COLO668 (cell line): ENCODE measurements around the gene GATD1.

Source experiments
- DNase-seq: peaks from one replicate; lab custom pipeline; 2025; ENCODE audit not compliant: unreplicated experiment; lab: John Stamatoyannopoulos, UW

Gene GATD1

GRCh38 chr11:729492-730074 lies 47.7 kb downstream of the GATD1 start:
- DNase-seq: no peak

- DNase-seq: no peak
These were observed 48.3 kb downstream of the GATD1 start for GRCh38 chr11:728901-729491.

- peak; percentile 67 for DNase-seq
These were observed 49.2 kb downstream of the GATD1 start for GRCh38 chr11:727859-728748.

- DNase-seq: no peak
These were observed 50.0 kb downstream of the GATD1 start for GRCh38 chr11:727281-727701.

GRCh38 chr11:726278-727220 lies 50.7 kb downstream of the GATD1 start:
- peak; percentile 89 for DNase-seq

GRCh38 chr11:725624-726202 lies 51.6 kb downstream of the GATD1 start:
- peak; percentile 49 for DNase-seq

- DNase-seq: no peak
These were observed 52.4 kb downstream of the GATD1 start for GRCh38 chr11:724778-725386.

GRCh38 chr11:724049-724777 lies 53.1 kb downstream of the GATD1 start:
- no peak for DNase-seq

- DNase-seq: peak; percentile 9
These were observed 54.0 kb downstream of the GATD1 start for GRCh38 chr11:723120-723883.

GRCh38 chr11:722346-722811 lies 54.9 kb downstream of the GATD1 start:
- peak; percentile 27 for DNase-seq

- peak; percentile 74 for DNase-seq
These were observed 55.4 kb downstream of the GATD1 start for GRCh38 chr11:721741-722345.

- DNase-seq: no peak
These were observed 56.0 kb downstream of the GATD1 start for GRCh38 chr11:721247-721740.

- peak; percentile 5 for DNase-seq
These were observed 56.5 kb downstream of the GATD1 start for GRCh38 chr11:720642-721246.

GRCh38 chr11:720017-720641 lies 57.2 kb downstream of the GATD1 start:
- no peak for DNase-seq

GRCh38 chr11:719214-720016 lies 57.9 kb downstream of the GATD1 start:
- DNase-seq: peak; percentile 10
